ENCODE results near the gene RASSF7. TPM values are rescaled to one million over a fixed set of nuclear protein-coding genes. Genes with fewer than 3 reads are reported as not detected.

RASSF7 gene
- total and polyA plus RNA-seq, 2 donors from 2014 or later: 106 to 108 TPM

- Histone ChIP-seq H3K27ac (ENCODE audit: low read depth in 2 of 2, low read length in 2 of 2) (peak overlapping the region in 1 of 2 donors; percentile 85), H3K27me3 (ENCODE audit: control insufficient read depth, insufficient read depth, low read length) (no peaks in the 10 kb centered on the region), H3K4me3 (ENCODE audit: low read length in 3 of 3) (peak overlapping the region; percentile 65 to 70 (median 68)), H3K9me3 (ENCODE audit: control insufficient read depth in 2 of 3, insufficient read depth in 1 of 3, low read length in 3 of 3) (no peaks in the 10 kb centered on the region), H3K4me1 (ENCODE audit: control insufficient read depth in 2 of 3, insufficient read depth in 2 of 3, low read depth in 1 of 3, low read length in 3 of 3) (peaks cover 0 to 40% (median 8%) of the 10 kb centered on the region in 3 donors), H3K9ac (ENCODE audit: low read length in 3 of 3) (peak overlapping the region in 1 of 3 donors; percentile 51), H3K36me3 (ENCODE audit: control insufficient read depth in 2 of 3, insufficient read depth in 3 of 3, low read length in 3 of 3) (peaks cover 0 to 4% (median 0%) of the 10 kb centered on the region in 3 donors)
- no peak for FAIRE-seq
- peak in 2 of 5 donors; percentile 66 to 78 for DNase-seq
- TF ChIP-seq CTCF (IDR thresholded peaks at IDR 0.05; ENCODE audit: borderline replicate concordance, extremely low read depth, insufficient read depth): no peak
- intact Hi-C loops (cut with DNase I): no loop called here
Observed at GRCh38 chr11:562046-562645, 1.4 kb downstream of the RASSF7 start.

GRCh38 chr11:563066-563811 lies 2.5 kb downstream of the RASSF7 start:
- peaks cover 0 to 43% (median 8%) of the 10 kb centered on the region in 3 donors for H3K4me1 ChIP-seq (ENCODE audit: control insufficient read depth in 2 of 3, insufficient read depth in 2 of 3, low read depth in 1 of 3, low read length in 3 of 3)
- intact Hi-C loops (cut with DNase I): no loop called here
- H3K27me3 ChIP-seq (ENCODE audit: control insufficient read depth, insufficient read depth, low read length): no peaks in the 10 kb centered on the region
- no peaks in the 10 kb centered on the region for H3K9me3 ChIP-seq (ENCODE audit: control insufficient read depth in 2 of 3, insufficient read depth in 1 of 3, low read length in 3 of 3)
- no peak for TF ChIP-seq CTCF (IDR thresholded peaks at IDR 0.05; ENCODE audit: borderline replicate concordance, extremely low read depth, insufficient read depth)
- FAIRE-seq (no peak), DNase-seq (peak in 1 of 5 donors; percentile 70)
- no peak overlapping the region for H3K9ac ChIP-seq (ENCODE audit: low read length in 3 of 3)
- H3K4me3 ChIP-seq (ENCODE audit: low read length in 3 of 3): no peak overlapping the region
- peaks cover 0 to 4% (median 0%) of the 10 kb centered on the region in 3 donors for H3K36me3 ChIP-seq (ENCODE audit: control insufficient read depth in 2 of 3, insufficient read depth in 3 of 3, low read length in 3 of 3)
- H3K27ac ChIP-seq (ENCODE audit: low read depth in 2 of 2, low read length in 2 of 2): no peak overlapping the region

GRCh38 chr11:563812-564578 lies 3.2 kb downstream of the RASSF7 start:
- Histone ChIP-seq H3K4me1 (ENCODE audit: control insufficient read depth in 2 of 3, insufficient read depth in 2 of 3, low read depth in 1 of 3, low read length in 3 of 3) (peaks cover 0 to 42% (median 9%) of the 10 kb centered on the region in 3 donors), H3K9me3 (ENCODE audit: control insufficient read depth in 2 of 3, insufficient read depth in 1 of 3, low read length in 3 of 3) (no peaks in the 10 kb centered on the region), H3K4me3 (ENCODE audit: low read length in 3 of 3) (no peak overlapping the region), H3K36me3 (ENCODE audit: control insufficient read depth in 2 of 3, insufficient read depth in 3 of 3, low read length in 3 of 3) (peaks cover 0 to 4% (median 0%) of the 10 kb centered on the region in 3 donors), H3K9ac (ENCODE audit: low read length in 3 of 3) (no peak overlapping the region), H3K27ac (ENCODE audit: low read depth in 2 of 2, low read length in 2 of 2) (no peak overlapping the region), H3K27me3 (ENCODE audit: control insufficient read depth, insufficient read depth, low read length) (no peaks in the 10 kb centered on the region)
- peak in 1 of 5 donors; percentile 65 for DNase-seq
- intact Hi-C loops (cut with DNase I): no loop called here
- no peak for TF ChIP-seq CTCF (IDR thresholded peaks at IDR 0.05; ENCODE audit: borderline replicate concordance, extremely low read depth, insufficient read depth)
- no peak for FAIRE-seq
